ENCODE data around the gene MYOM3. TPM values are rescaled to one million over a fixed set of nuclear protein-coding genes. Genes with fewer than 3 reads are reported as not detected.

MYOM3 gene
- total and polyA plus RNA-seq, 2 of the 13 experiments (the other 11 are each of a cell fraction or from before 2014, with no cell fraction given): 5.8 to 15.3 TPM

DNA sequence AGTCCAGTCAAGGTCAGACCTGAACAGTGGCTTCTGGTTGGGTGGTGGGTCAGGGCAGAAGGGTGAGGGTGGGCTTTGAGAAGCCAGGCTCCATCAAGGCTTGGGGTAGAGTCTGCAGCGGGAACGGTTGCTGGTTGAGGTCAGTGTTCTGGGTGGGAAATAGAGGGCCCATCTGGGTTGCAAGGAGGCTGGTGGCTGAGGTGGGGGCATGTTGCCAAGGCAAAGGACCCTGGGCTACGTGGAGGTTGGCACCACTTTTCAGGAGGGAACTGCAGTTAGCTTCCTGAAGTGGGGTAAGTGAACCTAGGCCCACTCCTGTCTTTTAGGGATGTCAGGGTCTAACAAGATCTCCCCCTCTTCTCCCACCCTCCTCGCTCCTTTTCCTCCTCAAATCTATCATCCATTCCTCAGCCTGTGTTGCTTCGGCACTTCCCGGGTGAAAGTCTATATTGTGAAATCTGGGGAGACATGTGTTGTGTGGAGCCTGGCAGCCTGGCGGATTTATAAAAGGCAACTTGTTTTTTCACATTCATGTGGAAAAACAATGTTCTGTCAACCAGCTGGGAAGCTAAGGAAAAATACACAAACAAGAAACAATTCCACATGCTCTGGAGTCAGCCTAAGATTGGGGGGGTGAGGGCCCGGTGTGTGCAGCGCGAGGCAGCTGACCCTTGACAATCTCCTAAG is 29.5 kb upstream of the MYOM3 start (continued):
- TF ChIP-seq, protein P1, sequence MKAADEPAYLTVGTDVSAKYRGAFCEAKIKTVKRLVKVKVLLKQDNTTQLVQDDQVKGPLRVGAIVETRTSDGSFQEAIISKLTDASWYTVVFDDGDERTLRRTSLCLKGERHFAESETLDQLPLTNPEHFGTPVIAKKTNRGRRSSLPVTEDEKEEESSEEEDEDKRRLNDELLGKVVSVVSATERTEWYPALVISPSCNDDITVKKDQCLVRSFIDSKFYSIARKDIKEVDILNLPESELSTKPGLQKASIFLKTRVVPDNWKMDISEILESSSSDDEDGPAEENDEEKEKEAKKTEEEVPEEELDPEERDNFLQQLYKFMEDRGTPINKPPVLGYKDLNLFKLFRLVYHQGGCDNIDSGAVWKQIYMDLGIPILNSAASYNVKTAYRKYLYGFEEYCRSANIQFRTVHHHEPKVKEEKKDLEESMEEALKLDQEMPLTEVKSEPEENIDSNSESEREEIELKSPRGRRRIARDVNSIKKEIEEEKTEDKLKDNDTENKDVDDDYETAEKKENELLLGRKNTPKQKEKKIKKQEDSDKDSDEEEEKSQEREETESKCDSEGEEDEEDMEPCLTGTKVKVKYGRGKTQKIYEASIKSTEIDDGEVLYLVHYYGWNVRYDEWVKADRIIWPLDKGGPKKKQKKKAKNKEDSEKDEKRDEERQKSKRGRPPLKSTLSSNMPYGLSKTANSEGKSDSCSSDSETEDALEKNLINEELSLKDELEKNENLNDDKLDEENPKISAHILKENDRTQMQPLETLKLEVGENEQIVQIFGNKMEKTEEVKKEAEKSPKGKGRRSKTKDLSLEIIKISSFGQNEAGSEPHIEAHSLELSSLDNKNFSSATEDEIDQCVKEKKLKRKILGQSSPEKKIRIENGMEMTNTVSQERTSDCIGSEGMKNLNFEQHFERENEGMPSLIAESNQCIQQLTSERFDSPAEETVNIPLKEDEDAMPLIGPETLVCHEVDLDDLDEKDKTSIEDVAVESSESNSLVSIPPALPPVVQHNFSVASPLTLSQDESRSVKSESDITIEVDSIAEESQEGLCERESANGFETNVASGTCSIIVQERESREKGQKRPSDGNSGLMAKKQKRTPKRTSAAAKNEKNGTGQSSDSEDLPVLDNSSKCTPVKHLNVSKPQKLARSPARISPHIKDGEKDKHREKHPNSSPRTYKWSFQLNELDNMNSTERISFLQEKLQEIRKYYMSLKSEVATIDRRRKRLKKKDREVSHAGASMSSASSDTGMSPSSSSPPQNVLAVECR (CRISPR knock-in tag; IDR thresholded peaks at IDR 0.05; ENCODE audit: borderline replicate concordance): no peak
- TF ChIP-seq, protein P2, sequence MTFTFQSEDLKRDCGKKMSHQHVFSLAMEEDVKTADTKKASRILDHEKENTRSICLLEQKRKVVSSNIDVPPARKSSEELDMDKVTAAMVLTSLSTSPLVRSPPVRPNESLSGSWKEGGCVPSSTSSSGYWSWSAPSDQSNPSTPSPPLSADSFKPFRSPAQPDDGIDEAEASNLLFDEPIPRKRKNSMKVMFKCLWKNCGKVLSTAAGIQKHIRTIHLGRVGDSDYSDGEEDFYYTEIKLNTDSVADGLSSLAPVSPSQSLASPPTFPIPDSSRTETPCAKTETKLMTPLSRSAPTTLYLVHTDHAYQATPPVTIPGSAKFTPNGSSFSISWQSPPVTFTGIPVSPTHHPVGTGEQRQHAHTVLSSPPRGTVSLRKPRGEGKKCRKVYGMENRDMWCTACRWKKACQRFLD (CRISPR knock-in tag; IDR thresholded peaks at IDR 0.05; ENCODE audit: borderline replicate concordance): no peak
- TF ChIP-seq MED1 (CRISPR knock-in tag; IDR thresholded peaks at IDR 0.05) (no peak), MXI1 (IDR thresholded peaks at IDR 0.05; ENCODE audit: borderline replicate concordance, low read depth, low read length) (peak; percentile 33; the same call in 1 of the 3 replicates), KLF12 (CRISPR knock-in tag; IDR thresholded peaks at IDR 0.05; ENCODE audit: borderline replicate concordance) (no peak), ZNF619 (CRISPR knock-in tag; IDR thresholded peaks at IDR 0.05) (no peak), NCOR1 (IDR thresholded peaks at IDR 0.05; ENCODE audit: borderline replicate concordance, low read length) (peak; percentile 69; the same call in 1 of the 2 replicates), KLF9 (CRISPR knock-in tag; IDR thresholded peaks at IDR 0.05; ENCODE audit: low read depth) (no peak), ZNF260 (CRISPR knock-in tag; IDR thresholded peaks at IDR 0.05; ENCODE audit: borderline replicate concordance, low read depth) (no peak), NPAS2 (CRISPR knock-in tag; IDR thresholded peaks at IDR 0.05; ENCODE audit: borderline replicate concordance) (no peak)
- TF ChIP-seq, protein P3, sequence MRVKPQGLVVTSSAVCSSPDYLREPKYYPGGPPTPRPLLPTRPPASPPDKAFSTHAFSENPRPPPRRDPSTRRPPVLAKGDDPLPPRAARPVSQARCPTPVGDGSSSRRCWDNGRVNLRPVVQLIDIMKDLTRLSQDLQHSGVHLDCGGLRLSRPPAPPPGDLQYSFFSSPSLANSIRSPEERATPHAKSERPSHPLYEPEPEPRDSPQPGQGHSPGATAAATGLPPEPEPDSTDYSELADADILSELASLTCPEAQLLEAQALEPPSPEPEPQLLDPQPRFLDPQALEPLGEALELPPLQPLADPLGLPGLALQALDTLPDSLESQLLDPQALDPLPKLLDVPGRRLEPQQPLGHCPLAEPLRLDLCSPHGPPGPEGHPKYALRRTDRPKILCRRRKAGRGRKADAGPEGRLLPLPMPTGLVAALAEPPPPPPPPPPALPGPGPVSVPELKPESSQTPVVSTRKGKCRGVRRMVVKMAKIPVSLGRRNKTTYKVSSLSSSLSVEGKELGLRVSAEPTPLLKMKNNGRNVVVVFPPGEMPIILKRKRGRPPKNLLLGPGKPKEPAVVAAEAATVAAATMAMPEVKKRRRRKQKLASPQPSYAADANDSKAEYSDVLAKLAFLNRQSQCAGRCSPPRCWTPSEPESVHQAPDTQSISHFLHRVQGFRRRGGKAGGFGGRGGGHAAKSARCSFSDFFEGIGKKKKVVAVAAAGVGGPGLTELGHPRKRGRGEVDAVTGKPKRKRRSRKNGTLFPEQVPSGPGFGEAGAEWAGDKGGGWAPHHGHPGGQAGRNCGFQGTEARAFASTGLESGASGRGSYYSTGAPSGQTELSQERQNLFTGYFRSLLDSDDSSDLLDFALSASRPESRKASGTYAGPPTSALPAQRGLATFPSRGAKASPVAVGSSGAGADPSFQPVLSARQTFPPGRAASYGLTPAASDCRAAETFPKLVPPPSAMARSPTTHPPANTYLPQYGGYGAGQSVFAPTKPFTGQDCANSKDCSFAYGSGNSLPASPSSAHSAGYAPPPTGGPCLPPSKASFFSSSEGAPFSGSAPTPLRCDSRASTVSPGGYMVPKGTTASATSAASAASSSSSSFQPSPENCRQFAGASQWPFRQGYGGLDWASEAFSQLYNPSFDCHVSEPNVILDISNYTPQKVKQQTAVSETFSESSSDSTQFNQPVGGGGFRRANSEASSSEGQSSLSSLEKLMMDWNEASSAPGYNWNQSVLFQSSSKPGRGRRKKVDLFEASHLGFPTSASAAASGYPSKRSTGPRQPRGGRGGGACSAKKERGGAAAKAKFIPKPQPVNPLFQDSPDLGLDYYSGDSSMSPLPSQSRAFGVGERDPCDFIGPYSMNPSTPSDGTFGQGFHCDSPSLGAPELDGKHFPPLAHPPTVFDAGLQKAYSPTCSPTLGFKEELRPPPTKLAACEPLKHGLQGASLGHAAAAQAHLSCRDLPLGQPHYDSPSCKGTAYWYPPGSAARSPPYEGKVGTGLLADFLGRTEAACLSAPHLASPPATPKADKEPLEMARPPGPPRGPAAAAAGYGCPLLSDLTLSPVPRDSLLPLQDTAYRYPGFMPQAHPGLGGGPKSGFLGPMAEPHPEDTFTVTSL (CRISPR knock-in tag; IDR thresholded peaks at IDR 0.05; ENCODE audit: borderline replicate concordance): no peak
- TF ChIP-seq, protein P4, sequence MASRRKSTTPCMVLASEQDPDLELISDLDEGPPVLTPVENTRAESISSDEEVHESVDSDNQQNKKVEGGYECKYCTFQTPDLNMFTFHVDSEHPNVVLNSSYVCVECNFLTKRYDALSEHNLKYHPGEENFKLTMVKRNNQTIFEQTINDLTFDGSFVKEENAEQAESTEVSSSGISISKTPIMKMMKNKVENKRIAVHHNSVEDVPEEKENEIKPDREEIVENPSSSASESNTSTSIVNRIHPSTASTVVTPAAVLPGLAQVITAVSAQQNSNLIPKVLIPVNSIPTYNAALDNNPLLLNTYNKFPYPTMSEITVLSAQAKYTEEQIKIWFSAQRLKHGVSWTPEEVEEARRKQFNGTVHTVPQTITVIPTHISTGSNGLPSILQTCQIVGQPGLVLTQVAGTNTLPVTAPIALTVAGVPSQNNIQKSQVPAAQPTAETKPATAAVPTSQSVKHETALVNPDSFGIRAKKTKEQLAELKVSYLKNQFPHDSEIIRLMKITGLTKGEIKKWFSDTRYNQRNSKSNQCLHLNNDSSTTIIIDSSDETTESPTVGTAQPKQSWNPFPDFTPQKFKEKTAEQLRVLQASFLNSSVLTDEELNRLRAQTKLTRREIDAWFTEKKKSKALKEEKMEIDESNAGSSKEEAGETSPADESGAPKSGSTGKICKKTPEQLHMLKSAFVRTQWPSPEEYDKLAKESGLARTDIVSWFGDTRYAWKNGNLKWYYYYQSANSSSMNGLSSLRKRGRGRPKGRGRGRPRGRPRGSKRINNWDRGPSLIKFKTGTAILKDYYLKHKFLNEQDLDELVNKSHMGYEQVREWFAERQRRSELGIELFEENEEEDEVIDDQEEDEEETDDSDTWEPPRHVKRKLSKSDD (CRISPR knock-in tag; IDR thresholded peaks at IDR 0.05; ENCODE audit: low read depth): no peak
- TF ChIP-seq, protein P5, sequence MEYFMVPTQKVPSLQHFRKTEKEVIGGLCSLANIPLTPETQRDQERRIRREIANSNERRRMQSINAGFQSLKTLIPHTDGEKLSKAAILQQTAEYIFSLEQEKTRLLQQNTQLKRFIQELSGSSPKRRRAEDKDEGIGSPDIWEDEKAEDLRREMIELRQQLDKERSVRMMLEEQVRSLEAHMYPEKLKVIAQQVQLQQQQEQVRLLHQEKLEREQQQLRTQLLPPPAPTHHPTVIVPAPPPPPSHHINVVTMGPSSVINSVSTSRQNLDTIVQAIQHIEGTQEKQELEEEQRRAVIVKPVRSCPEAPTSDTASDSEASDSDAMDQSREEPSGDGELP (IDR thresholded peaks at IDR 0.05; ENCODE audit: borderline replicate concordance, low read depth): peak; percentile 71; the same call in 1 of the 2 replicates

All from HepG2 (cell line).